GM12878 (cell line): Measurements from ENCODE around the gene BORCS6. TPM values are rescaled to one million over a fixed set of nuclear protein-coding genes. Genes with fewer than 3 reads are reported as not detected.

Source experiments
- ATF7 ChIP-seq: fragments of 450-650 bp; IDR thresholded peaks from 2 replicates; pipeline ENCODE4 v1.6.1; 2016; ENCODE audit warnings: low read depth, mild to moderate bottlenecking
- BHLHE40 ChIP-seq, 2 experiments: fragments of 450-650 bp in 1 of 2; IDR thresholded peaks; 2 replicates each; pipeline ENCODE4 v1.6.1; 2011 to 2017; ENCODE audit warnings: low read depth in 2 of 2, borderline replicate concordance in 1 of 2, improper control_type of control experiment in 1 of 2, low read length in 1 of 2, mild to moderate bottlenecking in 1 of 2
- CHD2 ChIP-seq: IDR thresholded peaks from 2 replicates; pipeline ENCODE4 v1.6.1; 2011; ENCODE audit warnings: low read depth, low read length, improper control_type of control experiment, borderline replicate concordance
- EZH2 ChIP-seq: IDR thresholded peaks from 2 replicates; pipeline ENCODE4 v1.6.1; 2012; ENCODE audit warnings: low read depth, mild to moderate bottlenecking, control low read depth, inconsistent platforms, low read length, borderline replicate concordance; ENCODE audit not compliant: control insufficient read depth
- HDAC6 ChIP-seq: fragments of 200-600 bp; sonication (generic); IDR thresholded peaks from one replicate; pipeline ENCODE4 v1.8.0; 2017; ENCODE audit warnings: antibody characterized with exemption; ENCODE audit not compliant: unreplicated experiment
- JUND ChIP-seq: IDR thresholded peaks from 2 replicates; pipeline ENCODE4 v1.6.1; 2012; ENCODE audit warnings: low read depth, mild to moderate bottlenecking, low read length, improper control_type of control experiment, moderate library complexity
- KAT2A ChIP-seq: conservative IDR thresholded peaks from 2 replicates; pipeline ENCODE4 v1.6.1; 2011; ENCODE audit warnings: low read depth, low read length; ENCODE audit not compliant: control insufficient read depth
- MEF2B ChIP-seq: fragments of 450-650 bp; IDR thresholded peaks from 2 replicates; pipeline ENCODE4 v1.6.1; 2018; ENCODE audit warnings: mild to moderate bottlenecking, moderate library complexity; ENCODE audit not compliant: partially characterized antibody, poor library complexity, severe bottlenecking
- MTA2 ChIP-seq: fragments of 450-650 bp; IDR thresholded peaks from 2 replicates; pipeline ENCODE4 v1.6.1; 2016; ENCODE audit warnings: low read depth, mild to moderate bottlenecking, moderate library complexity
- PML ChIP-seq: IDR thresholded peaks from 2 replicates; pipeline ENCODE4 v1.6.1; 2012; ENCODE audit warnings: low read length, inconsistent platforms
- POLR2AphosphoS2 ChIP-seq: IDR thresholded peaks from 2 replicates; pipeline ENCODE4 v1.6.1; 2011; ENCODE audit warnings: low read depth, mild to moderate bottlenecking, low read length, improper control_type of control experiment, moderate library complexity
- POU2F2 ChIP-seq: IDR thresholded peaks from 3 replicates; pipeline ENCODE4 v1.6.1; 2011; ENCODE audit warnings: low read depth, mild to moderate bottlenecking, low read length, borderline replicate concordance
- RAD21 ChIP-seq: IDR thresholded peaks from 2 replicates; pipeline ENCODE4 v1.6.1; 2011; ENCODE audit warnings: mild to moderate bottlenecking, low read depth, low read length, moderate library complexity; ENCODE audit not compliant: insufficient read depth
- RCOR1 ChIP-seq: conservative IDR thresholded peaks from 2 replicates; pipeline ENCODE4 v1.6.1; 2012; ENCODE audit warnings: low read depth, low read length, improper control_type of control experiment
- RFX5 ChIP-seq: IDR thresholded peaks from 2 replicates; pipeline ENCODE4 v1.6.1; 2011; ENCODE audit warnings: low read depth, low read length, improper control_type of control experiment
- RUNX3 ChIP-seq: IDR thresholded peaks from 2 replicates; pipeline ENCODE4 v1.6.1; 2012; ENCODE audit warnings: low read length, inconsistent platforms
- SRF ChIP-seq, 2 experiments: IDR thresholded peaks; 2 replicates each; pipeline ENCODE4 v1.6.1; 2011; ENCODE audit warnings: low read depth in 2 of 2, low read length in 2 of 2, mild to moderate bottlenecking in 1 of 2, moderate library complexity in 1 of 2
- WRNIP1 ChIP-seq: IDR thresholded peaks from 2 replicates; pipeline ENCODE4 v1.6.1; 2011; ENCODE audit warnings: low read depth, low read length, improper control_type of control experiment, borderline replicate concordance
- ZSCAN29 ChIP-seq: fragments of 450-650 bp; IDR thresholded peaks from 2 replicates; pipeline ENCODE4 v1.6.1; 2017; ENCODE audit warnings: mild to moderate bottlenecking, moderate library complexity
- polyA plus RNA-seq, 11 experiments: library from polyadenylated mRNA; depleted of rRNA in 4 of 11; unstranded in 6 of 11; stranded (reverse) in 5 of 11; fragments of >200 nt; fragmentation: Nextera tagmentation in 4 of 11; fragmentation: Illumina TruSeq in 1 of 11; extraction: Ambion mirVana in 4 of 11; extraction: Trizol in 1 of 11; gene quantifications; 1 replicate in 1 of 11; 2 replicates in 10 of 11; pipeline versions ENCODE4 v1.2.1 to v1.2.3, GENCODE V29; 2011 to 2016; ENCODE audit warnings: inconsistent platforms in 2 of 11, missing spikeins in 2 of 11, low read depth in 1 of 11
- total RNA-seq, 4 experiments: library from RNA; depleted of rRNA in 3 of 4; stranded (reverse); fragments of >200 nt in 3 of 4; fragmentation: Illumina TruSeq in 1 of 4; extraction: Trizol in 1 of 4; gene quantifications; 2 replicates each; pipeline versions ENCODE4 v1.2.1 to v1.2.3, GENCODE V29; 2013 to 2021
- TF ChIP-seq, protein P1 (sequence below): fragments of 450-650 bp; IDR thresholded peaks from 2 replicates; pipeline ENCODE4 v1.6.1; 2017; ENCODE audit warnings: antibody characterized with exemption, mild to moderate bottlenecking, moderate library complexity
- TF ChIP-seq, protein P2 (sequence below): IDR thresholded peaks from 2 replicates; pipeline ENCODE4 v1.6.1; 2011; ENCODE audit warnings: borderline replicate concordance, low read depth, mild to moderate bottlenecking, moderate library complexity, mixed read lengths, low read length; ENCODE audit not compliant: insufficient read depth; ENCODE audit errors: extremely low read length
- TF ChIP-seq, protein P3 (sequence below): IDR thresholded peaks from 2 replicates; pipeline ENCODE4 v1.6.1; 2011; ENCODE audit warnings: low read depth, low read length, improper control_type of control experiment, borderline replicate concordance
- TF ChIP-seq, protein P4 (sequence below), 3 experiments: IDR thresholded peaks in 2 of 3; conservative IDR thresholded peaks in 1 of 3; 2 replicates each; pipeline ENCODE4 v1.5.1; 2011; ENCODE audit warnings: low read depth in 3 of 3, low read length in 3 of 3, mild to moderate bottlenecking in 3 of 3, control low read depth in 2 of 3, moderate library complexity in 2 of 3, inconsistent platforms in 1 of 3, mixed read lengths in 1 of 3; ENCODE audit not compliant: control insufficient read depth in 2 of 3, insufficient read depth in 1 of 3; ENCODE audit errors: extremely low read depth in 1 of 3

BORCS6 gene
- total and polyA plus RNA-seq, 10 of the 15 experiments (the other 5 are each of a cell fraction or from before 2014, with no cell fraction given): 0.37 to 14.1 (median 6.7) TPM

GRCh38 chr17:8189711-8190477 is at the start of gene BORCS6 (continued):
- TF ChIP-seq, protein P1, sequence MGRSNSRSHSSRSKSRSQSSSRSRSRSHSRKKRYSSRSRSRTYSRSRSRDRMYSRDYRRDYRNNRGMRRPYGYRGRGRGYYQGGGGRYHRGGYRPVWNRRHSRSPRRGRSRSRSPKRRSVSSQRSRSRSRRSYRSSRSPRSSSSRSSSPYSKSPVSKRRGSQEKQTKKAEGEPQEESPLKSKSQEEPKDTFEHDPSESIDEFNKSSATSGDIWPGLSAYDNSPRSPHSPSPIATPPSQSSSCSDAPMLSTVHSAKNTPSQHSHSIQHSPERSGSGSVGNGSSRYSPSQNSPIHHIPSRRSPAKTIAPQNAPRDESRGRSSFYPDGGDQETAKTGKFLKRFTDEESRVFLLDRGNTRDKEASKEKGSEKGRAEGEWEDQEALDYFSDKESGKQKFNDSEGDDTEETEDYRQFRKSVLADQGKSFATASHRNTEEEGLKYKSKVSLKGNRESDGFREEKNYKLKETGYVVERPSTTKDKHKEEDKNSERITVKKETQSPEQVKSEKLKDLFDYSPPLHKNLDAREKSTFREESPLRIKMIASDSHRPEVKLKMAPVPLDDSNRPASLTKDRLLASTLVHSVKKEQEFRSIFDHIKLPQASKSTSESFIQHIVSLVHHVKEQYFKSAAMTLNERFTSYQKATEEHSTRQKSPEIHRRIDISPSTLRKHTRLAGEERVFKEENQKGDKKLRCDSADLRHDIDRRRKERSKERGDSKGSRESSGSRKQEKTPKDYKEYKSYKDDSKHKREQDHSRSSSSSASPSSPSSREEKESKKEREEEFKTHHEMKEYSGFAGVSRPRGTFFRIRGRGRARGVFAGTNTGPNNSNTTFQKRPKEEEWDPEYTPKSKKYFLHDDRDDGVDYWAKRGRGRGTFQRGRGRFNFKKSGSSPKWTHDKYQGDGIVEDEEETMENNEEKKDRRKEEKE: no peak
- TF ChIP-seq, protein P2, sequence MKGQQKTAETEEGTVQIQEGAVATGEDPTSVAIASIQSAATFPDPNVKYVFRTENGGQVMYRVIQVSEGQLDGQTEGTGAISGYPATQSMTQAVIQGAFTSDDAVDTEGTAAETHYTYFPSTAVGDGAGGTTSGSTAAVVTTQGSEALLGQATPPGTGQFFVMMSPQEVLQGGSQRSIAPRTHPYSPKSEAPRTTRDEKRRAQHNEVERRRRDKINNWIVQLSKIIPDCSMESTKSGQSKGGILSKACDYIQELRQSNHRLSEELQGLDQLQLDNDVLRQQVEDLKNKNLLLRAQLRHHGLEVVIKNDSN: peak; percentile 69
- TF ChIP-seq RUNX3 (no peak), MTA2 (no peak), POU2F2 (peak; percentile 59; the same call in 1 of the 3 replicates), SRF (IDR thresholded peaks at IDR 0.05; ENCODE audit: low read depth in 2 of 2, low read length in 2 of 2) (0 out of 4 replicates have a peak, but pooled peaks of 1 of the 2 experiments have one; percentile 27), RFX5 (peak; percentile 67; the same call in 1 of the 2 replicates), WRNIP1 (no peak), POLR2AphosphoS2 (no peak), KAT2A (no peak), PML (no peak), CHD2 (peak; percentile 84; the same call in 1 of the 2 replicates), ZSCAN29 (no peak), EZH2 (no peak), BHLHE40 (IDR thresholded peaks at IDR 0.05; ENCODE audit: borderline replicate concordance in 1 of 2, low read depth in 2 of 2, low read length in 1 of 2) (peak; percentile 59 to 68), ATF7 (peak; percentile 79), HDAC6 (no peak), MEF2B (no peak), RAD21 (no peak), JUND (peak; percentile 87), RCOR1 (no peak)
- TF ChIP-seq, protein P3, sequence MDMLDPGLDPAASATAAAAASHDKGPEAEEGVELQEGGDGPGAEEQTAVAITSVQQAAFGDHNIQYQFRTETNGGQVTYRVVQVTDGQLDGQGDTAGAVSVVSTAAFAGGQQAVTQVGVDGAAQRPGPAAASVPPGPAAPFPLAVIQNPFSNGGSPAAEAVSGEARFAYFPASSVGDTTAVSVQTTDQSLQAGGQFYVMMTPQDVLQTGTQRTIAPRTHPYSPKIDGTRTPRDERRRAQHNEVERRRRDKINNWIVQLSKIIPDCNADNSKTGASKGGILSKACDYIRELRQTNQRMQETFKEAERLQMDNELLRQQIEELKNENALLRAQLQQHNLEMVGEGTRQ: peak; percentile 67
- TF ChIP-seq, protein P4, sequence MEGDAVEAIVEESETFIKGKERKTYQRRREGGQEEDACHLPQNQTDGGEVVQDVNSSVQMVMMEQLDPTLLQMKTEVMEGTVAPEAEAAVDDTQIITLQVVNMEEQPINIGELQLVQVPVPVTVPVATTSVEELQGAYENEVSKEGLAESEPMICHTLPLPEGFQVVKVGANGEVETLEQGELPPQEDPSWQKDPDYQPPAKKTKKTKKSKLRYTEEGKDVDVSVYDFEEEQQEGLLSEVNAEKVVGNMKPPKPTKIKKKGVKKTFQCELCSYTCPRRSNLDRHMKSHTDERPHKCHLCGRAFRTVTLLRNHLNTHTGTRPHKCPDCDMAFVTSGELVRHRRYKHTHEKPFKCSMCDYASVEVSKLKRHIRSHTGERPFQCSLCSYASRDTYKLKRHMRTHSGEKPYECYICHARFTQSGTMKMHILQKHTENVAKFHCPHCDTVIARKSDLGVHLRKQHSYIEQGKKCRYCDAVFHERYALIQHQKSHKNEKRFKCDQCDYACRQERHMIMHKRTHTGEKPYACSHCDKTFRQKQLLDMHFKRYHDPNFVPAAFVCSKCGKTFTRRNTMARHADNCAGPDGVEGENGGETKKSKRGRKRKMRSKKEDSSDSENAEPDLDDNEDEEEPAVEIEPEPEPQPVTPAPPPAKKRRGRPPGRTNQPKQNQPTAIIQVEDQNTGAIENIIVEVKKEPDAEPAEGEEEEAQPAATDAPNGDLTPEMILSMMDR (IDR thresholded peaks at IDR 0.05 in 2 of 3, conservative IDR thresholded peaks at IDR 0.05 in 1 of 3; ENCODE audit: control insufficient read depth in 2 of 3, extremely low read depth in 1 of 3, insufficient read depth in 1 of 3, low read depth in 3 of 3, low read length in 3 of 3): peak in 2 of 3 experiments; percentile 8 to 16; a peak in 2 of 6 replicates
